ENCODE results near the gene PLA2G4D. TPM values are rescaled to one million over a fixed set of nuclear protein-coding genes. Genes with fewer than 3 reads are reported as not detected.

Gene PLA2G4D
- total and polyA plus RNA-seq, 10 of the 15 experiments (the other 5 are each of a cell fraction or from before 2014, with no cell fraction given), result 0.03 TPM; not detected in 9

DNA sequence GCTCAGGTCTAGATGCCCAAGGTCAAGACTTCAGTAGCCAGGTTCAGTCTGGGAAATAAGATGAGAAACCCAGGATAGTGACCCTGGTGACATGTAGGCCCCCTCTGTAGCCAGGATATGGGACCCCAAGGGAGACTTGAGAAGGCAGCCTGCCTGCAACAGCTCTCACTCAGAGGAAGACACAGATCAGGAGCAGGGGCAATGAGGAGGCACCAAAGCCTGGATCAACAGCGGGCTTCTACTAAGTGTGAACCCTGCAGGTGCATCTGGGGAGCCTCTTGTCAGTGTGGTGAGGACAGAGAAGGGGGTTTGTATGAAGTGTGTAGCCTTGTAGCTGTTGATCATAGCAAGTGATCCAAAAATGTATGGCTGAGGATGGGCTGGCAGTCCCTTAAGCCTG, 36.6 kb upstream of the PLA2G4D start:
- no peak overlapping the region for H2AFZ ChIP-seq (ENCODE audit: control insufficient read depth, low read depth, low read length)
- no peak for DNase-seq (ENCODE audit: low read depth, low spot score)
- CTCF ChIA-PET, result interaction anchor here (1.1 to 4.1 kb wide), 4 partner anchors 8 to 142 kb away, joined by 3 to 16 read pairs (median 10); no protein-coding TSS in a partner anchor
- no peak overlapping the region for H3K4me2 ChIP-seq (ENCODE audit: control insufficient read depth, insufficient read depth)
- H3K4me3 ChIP-seq, result no peak overlapping the region
- TF ChIP-seq, protein P1, sequence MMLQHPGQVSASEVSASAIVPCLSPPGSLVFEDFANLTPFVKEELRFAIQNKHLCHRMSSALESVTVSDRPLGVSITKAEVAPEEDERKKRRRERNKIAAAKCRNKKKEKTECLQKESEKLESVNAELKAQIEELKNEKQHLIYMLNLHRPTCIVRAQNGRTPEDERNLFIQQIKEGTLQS (IDR thresholded peaks at IDR 0.05; ENCODE audit: borderline replicate concordance, extremely low read depth, low read depth, low read length), result no peak
- TF ChIP-seq ATF7 (IDR thresholded peaks at IDR 0.05; ENCODE audit: low read depth) (no peak), NFXL1 (IDR thresholded peaks at IDR 0.05; ENCODE audit: borderline replicate concordance) (no peak), ETV6 (conservative IDR thresholded peaks at IDR 0.05 in 1 of 2, IDR thresholded peaks at IDR 0.05 in 1 of 2; ENCODE audit: borderline replicate concordance in 1 of 2, low read depth in 1 of 2) (no peak), ZNF207 (IDR thresholded peaks at IDR 0.05; ENCODE audit: borderline replicate concordance) (no peak), MYB (IDR thresholded peaks at IDR 0.05; ENCODE audit: borderline replicate concordance, low read depth, low read length) (no peak), CEBPB (IDR thresholded peaks at IDR 0.05; ENCODE audit: borderline replicate concordance in 1 of 2, low read depth in 2 of 2, low read length in 2 of 2) (no peak), RAD51 (IDR thresholded peaks at IDR 0.05) (no peak), BHLHE40 (IDR thresholded peaks at IDR 0.05; ENCODE audit: borderline replicate concordance in 1 of 2, low read depth in 2 of 2, low read length in 1 of 2) (no peak), NFYA (IDR thresholded peaks at IDR 0.05; ENCODE audit: borderline replicate concordance, low read depth, low read length) (no peak), NBN (IDR thresholded peaks at IDR 0.05) (no peak), TAF1 (IDR thresholded peaks at IDR 0.05; ENCODE audit: borderline replicate concordance, low read depth, low read length) (no peak), HCFC1 (IDR thresholded peaks at IDR 0.05; ENCODE audit: low read length) (no peak), RAD21 (IDR thresholded peaks at IDR 0.05; ENCODE audit: insufficient read depth, low read depth, low read length) (no peak), KDM1A (IDR thresholded peaks at IDR 0.05; ENCODE audit: borderline replicate concordance) (no peak)
- TF ChIP-seq, protein P2, sequence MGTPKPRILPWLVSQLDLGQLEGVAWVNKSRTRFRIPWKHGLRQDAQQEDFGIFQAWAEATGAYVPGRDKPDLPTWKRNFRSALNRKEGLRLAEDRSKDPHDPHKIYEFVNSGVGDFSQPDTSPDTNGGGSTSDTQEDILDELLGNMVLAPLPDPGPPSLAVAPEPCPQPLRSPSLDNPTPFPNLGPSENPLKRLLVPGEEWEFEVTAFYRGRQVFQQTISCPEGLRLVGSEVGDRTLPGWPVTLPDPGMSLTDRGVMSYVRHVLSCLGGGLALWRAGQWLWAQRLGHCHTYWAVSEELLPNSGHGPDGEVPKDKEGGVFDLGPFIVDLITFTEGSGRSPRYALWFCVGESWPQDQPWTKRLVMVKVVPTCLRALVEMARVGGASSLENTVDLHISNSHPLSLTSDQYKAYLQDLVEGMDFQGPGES (IDR thresholded peaks at IDR 0.05), result no peak
- TF ChIP-seq, protein P3, sequence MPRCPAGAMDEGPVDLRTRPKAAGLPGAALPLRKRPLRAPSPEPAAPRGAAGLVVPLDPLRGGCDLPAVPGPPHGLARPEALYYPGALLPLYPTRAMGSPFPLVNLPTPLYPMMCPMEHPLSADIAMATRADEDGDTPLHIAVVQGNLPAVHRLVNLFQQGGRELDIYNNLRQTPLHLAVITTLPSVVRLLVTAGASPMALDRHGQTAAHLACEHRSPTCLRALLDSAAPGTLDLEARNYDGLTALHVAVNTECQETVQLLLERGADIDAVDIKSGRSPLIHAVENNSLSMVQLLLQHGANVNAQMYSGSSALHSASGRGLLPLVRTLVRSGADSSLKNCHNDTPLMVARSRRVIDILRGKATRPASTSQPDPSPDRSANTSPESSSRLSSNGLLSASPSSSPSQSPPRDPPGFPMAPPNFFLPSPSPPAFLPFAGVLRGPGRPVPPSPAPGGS (IDR thresholded peaks at IDR 0.05; ENCODE audit: borderline replicate concordance, insufficient read depth, low read depth, low read length, poor library complexity, severe bottlenecking), result no peak
- TF ChIP-seq, protein P4, sequence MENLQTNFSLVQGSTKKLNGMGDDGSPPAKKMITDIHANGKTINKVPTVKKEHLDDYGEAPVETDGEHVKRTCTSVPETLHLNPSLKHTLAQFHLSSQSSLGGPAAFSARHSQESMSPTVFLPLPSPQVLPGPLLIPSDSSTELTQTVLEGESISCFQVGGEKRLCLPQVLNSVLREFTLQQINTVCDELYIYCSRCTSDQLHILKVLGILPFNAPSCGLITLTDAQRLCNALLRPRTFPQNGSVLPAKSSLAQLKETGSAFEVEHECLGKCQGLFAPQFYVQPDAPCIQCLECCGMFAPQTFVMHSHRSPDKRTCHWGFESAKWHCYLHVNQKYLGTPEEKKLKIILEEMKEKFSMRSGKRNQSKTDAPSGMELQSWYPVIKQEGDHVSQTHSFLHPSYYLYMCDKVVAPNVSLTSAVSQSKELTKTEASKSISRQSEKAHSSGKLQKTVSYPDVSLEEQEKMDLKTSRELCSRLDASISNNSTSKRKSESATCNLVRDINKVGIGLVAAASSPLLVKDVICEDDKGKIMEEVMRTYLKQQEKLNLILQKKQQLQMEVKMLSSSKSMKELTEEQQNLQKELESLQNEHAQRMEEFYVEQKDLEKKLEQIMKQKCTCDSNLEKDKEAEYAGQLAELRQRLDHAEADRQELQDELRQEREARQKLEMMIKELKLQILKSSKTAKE (IDR thresholded peaks at IDR 0.05; ENCODE audit: low read depth, poor library complexity, severe bottlenecking), result no peak
- H3K36me3 ChIP-seq (ENCODE audit: control insufficient read depth in 2 of 2, insufficient read depth in 2 of 2, low read length in 1 of 2), result no peaks in the 10 kb centered on the region
- no peaks in the 10 kb centered on the region; the same call in 1 of the 2 replicates for H4K20me1 ChIP-seq (ENCODE audit: control insufficient read depth, insufficient read depth)
- no peaks in the 10 kb centered on the region for H3K79me2 ChIP-seq (ENCODE audit: control insufficient read depth, insufficient read depth, low read length)
- FAIRE-seq, result no peak
- 71% methylated on average over 1 of the region's 1 CpG for WGBS (ENCODE audit: insufficient coverage, insufficient replicate concordance, low lambda C conversion rate, missing lambda C conversion rate)
- no peak overlapping the region for H3K27ac ChIP-seq (ENCODE audit: control insufficient read depth, insufficient read depth)
- in situ Hi-C loops (cut with MboI) (no loop called here), intact Hi-C loops (cut with micrococcal nuclease; ENCODE audit: unreplicated experiment) (loop anchor here (5.0 kb wide), 1 partner anchor 49 kb away; no protein-coding TSS in a partner anchor)
- SMC1A ChIA-PET (ENCODE audit: uncharacterized antibody, unreplicated experiment), result interaction anchor here (1.3 to 1.6 kb wide), 2 partner anchors 48 to 141 kb away, joined by 3 read pairs; no protein-coding TSS in a partner anchor
- no peak overlapping the region for H3K9ac ChIP-seq (ENCODE audit: control insufficient read depth, insufficient read depth, low read length)
- RAD21 ChIA-PET (ENCODE audit: unreplicated experiment), result interaction anchor here (0.9 to 1.5 kb wide), 3 partner anchors 25 to 203 kb away, joined by 3 to 4 read pairs (median 3); no protein-coding TSS in a partner anchor
- no peaks in the 10 kb centered on the region for H3K4me1 ChIP-seq (ENCODE audit: control insufficient read depth, insufficient read depth, low read length)
- H3K27me3 ChIP-seq (replicated peaks in 1 of 2; ENCODE audit: control insufficient read depth in 2 of 2, insufficient read depth in 2 of 2, low read length in 1 of 2), result no peaks in the 10 kb centered on the region
- POLR2A ChIA-PET, result interaction anchor here (0.5 kb wide), 1 partner anchor 12 kb away, joined by 4 read pairs; no protein-coding TSS in a partner anchor
- no TSS peak for BruUV-seq (replicated peaks)
- no peaks in the 10 kb centered on the region for H3K9me3 ChIP-seq (replicated peaks; ENCODE audit: control insufficient read depth, insufficient read depth, low read length)
- no peak for ATAC-seq

All from GM12878 (cell line).